HUES48 (cell line): Measurements from ENCODE around the gene PBX1.

Source experiments
- H3K27ac ChIP-seq: one replicate; pipeline ENCODE4 v1.7.0; 2013; ENCODE audit warnings: low read depth, low read length, inconsistent platforms
- H3K27me3 ChIP-seq: 2 replicates; pipeline ENCODE4 v1.6.1; 2013; ENCODE audit warnings: mild to moderate bottlenecking, low read length; ENCODE audit not compliant: control insufficient read depth, insufficient read depth
- H3K36me3 ChIP-seq: 2 replicates; pipeline ENCODE4 v1.6.1; 2013; ENCODE audit warnings: low read length; ENCODE audit not compliant: control insufficient read depth, insufficient read depth
- H3K4me1 ChIP-seq: 2 replicates; pipeline ENCODE4 v1.6.1; 2013; ENCODE audit warnings: mild to moderate bottlenecking, low read length; ENCODE audit not compliant: control insufficient read depth, insufficient read depth
- H3K4me3 ChIP-seq: 2 replicates; pipeline ENCODE4 v1.5.1; 2013; ENCODE audit warnings: mild to moderate bottlenecking, low read depth, low read length
- H3K9ac ChIP-seq: 2 replicates; pipeline ENCODE4 v1.6.1; 2013; ENCODE audit warnings: mild to moderate bottlenecking, low read depth, low read length, moderate library complexity
- H3K9me3 ChIP-seq: 2 replicates; pipeline ENCODE4 v1.6.1; 2013; ENCODE audit warnings: low read length; ENCODE audit not compliant: control insufficient read depth, insufficient read depth

The PBX1 gene

DNA sequence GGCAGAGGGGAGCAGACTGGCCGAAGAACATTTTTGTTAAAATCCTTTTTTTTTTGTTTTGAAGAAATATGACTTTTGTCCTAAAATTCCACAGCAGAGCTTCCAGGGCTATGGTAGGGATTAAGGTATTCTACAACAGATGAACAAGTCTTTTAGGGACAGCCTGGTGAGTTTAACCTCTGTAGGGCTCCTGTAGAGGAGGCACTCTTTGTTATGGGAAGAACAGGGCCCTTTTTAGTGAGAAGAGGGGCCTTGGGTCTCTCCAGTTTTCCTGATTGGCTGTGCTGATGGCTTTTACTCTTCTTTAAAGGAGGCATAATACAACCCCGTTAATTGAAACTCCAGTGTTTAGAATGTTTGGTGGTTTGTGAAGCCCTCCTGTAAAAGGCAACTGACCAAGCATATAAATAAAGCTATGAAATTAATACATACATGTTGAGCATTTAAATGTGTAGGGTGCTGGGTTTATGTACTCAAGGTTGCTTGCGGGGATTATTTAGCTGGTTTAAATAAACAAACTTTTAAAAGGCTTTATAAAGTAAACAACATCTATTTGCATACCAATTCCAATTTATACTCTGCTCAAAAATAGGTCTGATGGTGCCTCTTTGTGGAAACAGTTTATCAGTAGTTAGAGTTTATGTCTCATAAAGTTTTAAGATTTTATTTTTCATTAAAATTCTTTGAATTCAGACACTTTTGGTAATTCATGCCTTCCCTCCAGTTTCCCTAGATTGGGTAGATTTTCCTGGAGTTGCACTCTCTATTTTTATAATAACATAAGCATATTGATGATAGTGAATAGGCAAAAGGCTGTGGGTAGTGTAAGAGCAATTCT is 46.5 kb downstream of the PBX1 start:
- Histone ChIP-seq H3K9ac (no peak overlapping the region), H3K27me3 (no peaks in the 10 kb centered on the region), H3K9me3 (no peaks in the 10 kb centered on the region), H3K27ac (peak overlapping the region; percentile 72), H3K36me3 (peaks cover 12% of the 10 kb centered on the region; the same call in 1 of the 2 replicates), H3K4me1 (peaks cover 94% of the 10 kb centered on the region), H3K4me3 (no peak overlapping the region)

- peaks cover 12% of the 10 kb centered on the region; the same call in 1 of the 2 replicates for H3K36me3 ChIP-seq
- no peak overlapping the region for H3K27ac ChIP-seq
- H3K9me3 ChIP-seq, result no peaks in the 10 kb centered on the region
- H3K27me3 ChIP-seq, result no peaks in the 10 kb centered on the region
- H3K4me1 ChIP-seq, result peaks cover 93% of the 10 kb centered on the region
- no peak overlapping the region for H3K9ac ChIP-seq
- H3K4me3 ChIP-seq, result no peak overlapping the region
Observed at GRCh38 chr1:164607351-164607750, 48.4 kb downstream of the PBX1 start.

DNA sequence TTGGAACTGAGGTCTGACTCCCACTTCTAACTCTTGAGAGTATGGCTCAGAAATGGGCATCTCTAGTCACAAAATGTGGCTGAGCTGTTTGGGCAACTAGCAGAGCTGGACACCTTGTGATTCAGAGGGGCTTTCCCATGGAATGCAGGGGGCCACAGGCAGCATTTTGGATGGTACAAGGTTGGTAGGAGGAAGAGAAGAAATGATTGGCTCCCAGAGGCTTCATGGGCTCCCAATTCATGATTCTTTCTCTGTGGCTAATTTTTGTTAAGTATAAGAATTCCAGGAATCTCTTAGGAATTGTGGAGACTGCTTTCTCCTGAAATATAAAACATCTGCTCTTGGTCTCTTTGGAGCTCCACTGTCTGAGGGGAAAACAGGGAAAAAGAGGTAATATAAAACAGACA is 49.7 kb downstream of the PBX1 start:
- H3K9me3 ChIP-seq, result no peaks in the 10 kb centered on the region
- no peak overlapping the region for H3K27ac ChIP-seq
- H3K4me1 ChIP-seq, result peaks cover 93% of the 10 kb centered on the region
- H3K9ac ChIP-seq, result no peak overlapping the region
- no peak overlapping the region for H3K4me3 ChIP-seq
- no peaks in the 10 kb centered on the region for H3K27me3 ChIP-seq
- H3K36me3 ChIP-seq, result peaks cover 7% of the 10 kb centered on the region

DNA sequence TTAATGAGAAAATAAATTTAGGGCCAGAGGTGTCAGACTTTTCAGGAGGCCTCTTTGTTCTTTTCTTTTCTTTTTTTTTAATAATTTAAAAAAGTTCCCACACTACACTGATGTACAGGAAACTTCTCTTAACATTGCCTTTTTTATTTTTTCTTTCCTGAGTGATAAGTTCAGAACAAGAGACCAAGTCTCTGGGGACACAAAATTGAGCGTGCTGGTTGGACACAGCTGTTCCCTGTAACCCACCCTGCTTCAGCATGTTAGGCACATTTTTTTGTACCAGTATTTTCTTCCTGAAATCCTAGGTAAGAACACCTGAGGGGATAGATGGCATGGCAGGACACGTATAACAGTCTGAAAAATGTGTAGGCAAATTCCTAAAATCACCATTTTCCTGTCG is 50.1 kb downstream of the PBX1 start:
- Histone ChIP-seq H3K4me1 (peaks cover 95% of the 10 kb centered on the region), H3K27ac (no peak overlapping the region), H3K4me3 (no peak overlapping the region), H3K9me3 (no peaks in the 10 kb centered on the region), H3K36me3 (peaks cover 4% of the 10 kb centered on the region), H3K27me3 (no peaks in the 10 kb centered on the region), H3K9ac (no peak overlapping the region)

DNA sequence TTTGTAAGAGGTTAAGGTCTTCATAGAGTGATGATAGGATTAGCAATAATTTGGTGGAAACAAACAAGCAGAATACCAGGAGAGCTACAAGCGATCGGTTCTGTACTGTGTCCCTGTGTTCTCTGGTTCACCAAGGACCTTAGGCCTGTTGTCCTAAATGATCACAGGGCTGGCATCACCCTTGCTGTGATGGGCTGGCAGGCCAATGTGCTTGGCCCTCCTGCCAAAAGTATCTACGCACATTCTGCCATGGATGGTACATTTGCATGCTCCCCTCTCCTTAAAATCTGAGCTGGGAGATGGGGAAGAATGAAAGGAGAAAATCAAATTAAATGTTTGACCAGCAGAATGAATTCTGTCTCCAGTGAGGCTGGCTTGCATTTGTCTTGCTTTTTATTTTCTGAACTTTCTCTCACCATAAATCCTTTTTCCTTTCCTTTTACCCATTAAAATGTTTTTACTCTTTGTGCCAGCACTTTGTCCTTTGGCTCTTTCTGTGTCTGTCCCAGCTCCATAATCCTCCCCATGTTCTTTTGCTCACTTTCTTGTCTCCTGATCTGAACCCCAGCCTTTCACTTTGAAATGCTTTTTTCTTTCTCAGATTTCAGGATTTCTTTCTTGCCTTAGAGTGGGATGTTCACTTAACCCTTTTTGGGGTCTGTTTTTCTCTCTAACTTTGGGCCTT is 51.7 kb downstream of the PBX1 start:
- H3K9me3 ChIP-seq, result no peaks in the 10 kb centered on the region
- no peak overlapping the region for H3K27ac ChIP-seq
- no peak overlapping the region for H3K4me3 ChIP-seq
- H3K27me3 ChIP-seq, result no peaks in the 10 kb centered on the region
- H3K36me3 ChIP-seq, result no peaks in the 10 kb centered on the region; the same call in 1 of the 2 replicates
- H3K9ac ChIP-seq, result no peak overlapping the region
- H3K4me1 ChIP-seq, result peaks cover 85% of the 10 kb centered on the region

GRCh38 chr1:164611754-164612642 is 53.0 kb downstream of the PBX1 start:
- H3K36me3 ChIP-seq, result no peaks in the 10 kb centered on the region; the same call in 1 of the 2 replicates
- H3K27me3 ChIP-seq, result no peaks in the 10 kb centered on the region
- H3K9me3 ChIP-seq, result no peaks in the 10 kb centered on the region
- peak overlapping the region; percentile 62 for H3K27ac ChIP-seq
- peaks cover 85% of the 10 kb centered on the region for H3K4me1 ChIP-seq
- peak overlapping the region; percentile 20 for H3K4me3 ChIP-seq
- no peak overlapping the region for H3K9ac ChIP-seq

DNA sequence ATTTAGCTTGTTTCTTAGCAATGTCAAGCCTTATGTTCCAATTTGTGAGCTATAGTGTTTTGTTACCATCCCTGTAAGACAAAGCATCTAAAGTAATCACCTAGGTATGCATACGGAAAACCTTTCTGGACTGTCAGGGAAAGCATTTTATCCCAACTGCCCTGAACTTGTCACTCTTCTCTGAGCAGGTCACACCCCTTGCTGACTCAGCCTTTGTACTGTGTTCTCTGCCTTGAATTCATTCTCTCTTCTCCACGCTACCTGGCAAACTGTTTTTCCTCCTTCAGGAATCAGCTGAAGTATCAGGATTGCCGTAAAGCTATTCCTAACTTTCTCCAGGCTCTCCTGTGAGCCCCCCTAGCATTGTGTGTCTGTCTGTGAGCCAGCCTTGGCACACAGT is 54.2 kb downstream of the PBX1 start:
- H3K9me3 ChIP-seq, result no peaks in the 10 kb centered on the region
- H3K4me1 ChIP-seq, result peaks cover 85% of the 10 kb centered on the region
- no peak overlapping the region for H3K4me3 ChIP-seq
- no peak overlapping the region for H3K9ac ChIP-seq
- no peaks in the 10 kb centered on the region for H3K27me3 ChIP-seq
- no peaks in the 10 kb centered on the region; the same call in 1 of the 2 replicates for H3K36me3 ChIP-seq
- H3K27ac ChIP-seq, result no peak overlapping the region

- Histone ChIP-seq H3K9ac (no peak overlapping the region), H3K27ac (no peak overlapping the region), H3K27me3 (no peaks in the 10 kb centered on the region), H3K9me3 (no peaks in the 10 kb centered on the region), H3K4me3 (no peak overlapping the region), H3K36me3 (no peaks in the 10 kb centered on the region; the same call in 1 of the 2 replicates), H3K4me1 (peaks cover 85% of the 10 kb centered on the region)
Observed at GRCh38 chr1:164614316-164614715, 55.3 kb downstream of the PBX1 start.

GRCh38 chr1:164617377-164618201 is 58.6 kb downstream of the PBX1 start:
- H3K27me3 ChIP-seq, result no peaks in the 10 kb centered on the region
- no peak overlapping the region for H3K9ac ChIP-seq
- H3K27ac ChIP-seq, result peak overlapping the region; percentile 73
- H3K4me3 ChIP-seq, result no peak overlapping the region
- H3K36me3 ChIP-seq, result no peaks in the 10 kb centered on the region; the same call in 1 of the 2 replicates
- H3K9me3 ChIP-seq, result no peaks in the 10 kb centered on the region
- peaks cover 59% of the 10 kb centered on the region for H3K4me1 ChIP-seq

DNA sequence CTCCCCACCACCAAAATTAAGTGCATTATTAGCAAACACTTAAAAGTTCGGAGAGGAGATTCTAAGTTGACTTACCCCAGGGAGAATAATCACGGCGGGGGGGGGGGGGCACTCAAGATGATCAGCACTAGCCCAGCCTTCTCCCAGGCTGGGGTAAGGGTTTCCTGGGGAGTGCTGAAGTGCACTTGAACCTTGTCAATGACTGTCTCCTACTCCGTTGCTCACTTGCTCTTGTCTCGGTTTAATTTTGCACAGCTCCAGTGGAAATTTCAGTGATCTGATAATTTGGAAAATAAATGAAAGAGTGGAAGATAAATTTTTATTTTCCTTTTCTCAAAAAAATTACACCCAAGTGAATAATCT is 59.2 kb downstream of the PBX1 start:
- Histone ChIP-seq H3K9me3 (no peaks in the 10 kb centered on the region), H3K27me3 (no peaks in the 10 kb centered on the region), H3K4me3 (no peak overlapping the region), H3K9ac (no peak overlapping the region), H3K36me3 (no peaks in the 10 kb centered on the region; the same call in 1 of the 2 replicates), H3K4me1 (peaks cover 55% of the 10 kb centered on the region), H3K27ac (no peak overlapping the region)
